ENCODE data around the gene TACC2.

GRCh38 chr10:122102869-122103525 lies 114.0 kb downstream of the TACC2 start:
- TF ChIP-seq CTCF (IDR thresholded peaks at IDR 0.05) (no peak), POLR2A (IDR thresholded peaks at IDR 0.05) (no peak)
